Natural killer cell (primary cell): ENCODE data around the gene RCE1. TPM values are rescaled to one million over a fixed set of nuclear protein-coding genes. Genes with fewer than 3 reads are reported as not detected.

Source experiments
- ATAC-seq, 3 donors: fragments of 150-1000 bp in 2 of 3; fragments of 200-7000 bp in 1 of 3; cut with Tn5 transposase; 1 replicate in 1 of 3; 2 replicates in 2 of 3; pipeline ENCODE4 v1.10.0; 2021; ENCODE audit warnings: mild to moderate bottlenecking in 2 of 3, moderate library complexity in 2 of 3
- DNase-seq, 2 donors: peaks; one replicate each; pipeline versions ENCODE4 v3.0.0 to v3.0.0-alpha.2; 2013 to 2021; ENCODE audit warnings: mixed read lengths in 1 of 2
- H3K27ac ChIP-seq: one replicate; pipeline ENCODE4 v1.5.1; 2013; ENCODE audit warnings: mild to moderate bottlenecking, low read length
- H3K27me3 ChIP-seq: one replicate; pipeline ENCODE4 v1.6.1; 2013; ENCODE audit warnings: low read length; ENCODE audit not compliant: control insufficient read depth, insufficient read depth
- H3K36me3 ChIP-seq: one replicate; pipeline ENCODE4 v1.6.1; 2013; ENCODE audit warnings: low read length; ENCODE audit not compliant: control insufficient read depth, insufficient read depth
- H3K4me1 ChIP-seq: one replicate; pipeline ENCODE4 v1.6.1; 2013; ENCODE audit warnings: low read length; ENCODE audit not compliant: control insufficient read depth, insufficient read depth
- H3K4me3 ChIP-seq: one replicate; pipeline ENCODE4 v1.5.1; 2013; ENCODE audit warnings: low read length
- H3K9me3 ChIP-seq: one replicate; pipeline ENCODE4 v1.6.1; 2013; ENCODE audit warnings: low read length; ENCODE audit not compliant: control insufficient read depth, insufficient read depth
- H3K27ac Mint-ChIP-seq, 2 donors: one replicate each; pipeline ENCODE4 v1.8.0; 2022; ENCODE audit warnings: mild to moderate bottlenecking in 2 of 2, mixed read lengths in 2 of 2, moderate library complexity in 1 of 2
- H3K27me3 Mint-ChIP-seq, 2 donors: one replicate each; pipeline ENCODE4 v1.8.0; 2022; ENCODE audit warnings: low read depth in 2 of 2, mixed read lengths in 2 of 2
- H3K36me3 Mint-ChIP-seq: one replicate; pipeline ENCODE4 v1.8.0; 2022; ENCODE audit warnings: mixed read lengths
- H3K4me1 Mint-ChIP-seq, 2 donors: one replicate each; pipeline ENCODE4 v1.8.0; 2022; ENCODE audit warnings: mixed read lengths in 2 of 2
- H3K4me3 Mint-ChIP-seq: one replicate; pipeline ENCODE4 v1.8.0; 2022; ENCODE audit warnings: mild to moderate bottlenecking, moderate library complexity, mixed read lengths
- H3K9me3 Mint-ChIP-seq, 2 donors: one replicate each; pipeline ENCODE4 v1.8.0; 2022; ENCODE audit warnings: mixed read lengths in 2 of 2
- WGBS: methylation state at CpG from one replicate; pipeline ENCODE4 v1.1.7; 2013; ENCODE audit warnings: missing lambda C conversion rate; ENCODE audit not compliant: insufficient coverage; 5-methylcytosine and 5-hydroxymethylcytosine counted together
- intact Hi-C: fragments of 100-400 bp; cut with micrococcal nuclease; formaldehyde crosslinking; loops from one replicate; pipeline ENCODE4 v1.14.2; 2022
- total RNA-seq, 4 donors: library from RNA; stranded (reverse); fragments of 120-200 nt in 1 of 4; gene quantifications; one replicate each; pipeline versions ENCODE4 v1.2.3 to v1.2.4, GENCODE V29; 2013 to 2022
- TF ChIP-seq, protein P1 (sequence below): fragments of 200-600 bp; IDR thresholded peaks from one replicate; pipeline ENCODE4 v1.8.0; 2022; ENCODE audit warnings: antibody characterized with exemption

The RCE1 gene
- total RNA-seq, 3 donors from 2014 or later (not counting 1 experiment from before 2014, with no cell fraction given), result 41.3 to 47.0 (median 41.7) TPM

DNA sequence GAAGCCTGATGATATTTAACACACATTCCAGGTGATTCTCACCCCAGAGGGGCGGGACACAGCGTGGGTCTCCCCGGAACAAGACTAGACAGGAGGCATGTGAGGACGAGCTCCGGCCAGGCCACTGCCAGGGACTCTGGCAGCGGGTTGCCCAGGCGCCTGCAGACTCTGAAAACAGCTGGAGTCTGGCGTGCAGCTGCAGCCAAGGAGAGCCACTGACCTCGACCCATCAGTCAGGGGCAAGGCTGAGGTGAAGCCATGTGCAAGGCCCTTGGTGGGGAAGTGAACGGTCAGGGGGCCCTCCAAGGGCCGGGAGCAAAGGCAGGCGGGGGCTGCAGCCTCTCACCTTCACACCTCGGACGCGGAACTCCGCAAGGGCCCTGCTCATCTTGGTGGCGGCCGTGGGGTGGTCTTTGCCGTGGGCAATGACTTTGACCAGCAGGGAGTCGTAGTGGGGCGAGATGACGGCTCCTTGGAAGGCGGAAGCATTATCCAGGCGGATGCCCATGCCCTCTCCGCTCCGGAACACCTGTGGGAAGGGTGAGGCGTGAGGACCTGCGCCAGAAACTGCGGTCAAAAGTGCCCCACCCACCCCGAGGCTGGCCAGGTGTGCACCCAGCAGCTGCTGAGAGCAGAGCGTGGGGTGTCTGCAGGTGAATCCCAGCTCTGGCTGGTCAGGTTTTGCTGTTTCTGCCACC lies 20.3 kb downstream of the RCE1 start:
- ATAC-seq, result no peak
- Histone ChIP-seq H3K4me3 (no peak overlapping the region), H3K36me3 (no peaks in the 10 kb centered on the region), H3K9me3 (no peaks in the 10 kb centered on the region), H3K27ac (no peak overlapping the region), H3K4me1 (peaks cover 3% of the 10 kb centered on the region), H3K27me3 (no peaks in the 10 kb centered on the region)
- H3K36me3 Mint-ChIP-seq, result no peaks in the 10 kb centered on the region
- TF ChIP-seq, protein P1, sequence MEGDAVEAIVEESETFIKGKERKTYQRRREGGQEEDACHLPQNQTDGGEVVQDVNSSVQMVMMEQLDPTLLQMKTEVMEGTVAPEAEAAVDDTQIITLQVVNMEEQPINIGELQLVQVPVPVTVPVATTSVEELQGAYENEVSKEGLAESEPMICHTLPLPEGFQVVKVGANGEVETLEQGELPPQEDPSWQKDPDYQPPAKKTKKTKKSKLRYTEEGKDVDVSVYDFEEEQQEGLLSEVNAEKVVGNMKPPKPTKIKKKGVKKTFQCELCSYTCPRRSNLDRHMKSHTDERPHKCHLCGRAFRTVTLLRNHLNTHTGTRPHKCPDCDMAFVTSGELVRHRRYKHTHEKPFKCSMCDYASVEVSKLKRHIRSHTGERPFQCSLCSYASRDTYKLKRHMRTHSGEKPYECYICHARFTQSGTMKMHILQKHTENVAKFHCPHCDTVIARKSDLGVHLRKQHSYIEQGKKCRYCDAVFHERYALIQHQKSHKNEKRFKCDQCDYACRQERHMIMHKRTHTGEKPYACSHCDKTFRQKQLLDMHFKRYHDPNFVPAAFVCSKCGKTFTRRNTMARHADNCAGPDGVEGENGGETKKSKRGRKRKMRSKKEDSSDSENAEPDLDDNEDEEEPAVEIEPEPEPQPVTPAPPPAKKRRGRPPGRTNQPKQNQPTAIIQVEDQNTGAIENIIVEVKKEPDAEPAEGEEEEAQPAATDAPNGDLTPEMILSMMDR, result no peak
- no peak for DNase-seq
- H3K27me3 Mint-ChIP-seq, result no peaks in the 10 kb centered on the region
- no peaks in the 10 kb centered on the region for H3K9me3 Mint-ChIP-seq
- 92% methylated on average over 31 of the region's 31 CpGs for WGBS
- no peak overlapping the region for H3K27ac Mint-ChIP-seq
- intact Hi-C loops, result no loop called here
- H3K4me3 Mint-ChIP-seq, result no peak overlapping the region
- H3K4me1 Mint-ChIP-seq, result peaks cover under 1% of the 10 kb centered on the region in 2 donors

DNA sequence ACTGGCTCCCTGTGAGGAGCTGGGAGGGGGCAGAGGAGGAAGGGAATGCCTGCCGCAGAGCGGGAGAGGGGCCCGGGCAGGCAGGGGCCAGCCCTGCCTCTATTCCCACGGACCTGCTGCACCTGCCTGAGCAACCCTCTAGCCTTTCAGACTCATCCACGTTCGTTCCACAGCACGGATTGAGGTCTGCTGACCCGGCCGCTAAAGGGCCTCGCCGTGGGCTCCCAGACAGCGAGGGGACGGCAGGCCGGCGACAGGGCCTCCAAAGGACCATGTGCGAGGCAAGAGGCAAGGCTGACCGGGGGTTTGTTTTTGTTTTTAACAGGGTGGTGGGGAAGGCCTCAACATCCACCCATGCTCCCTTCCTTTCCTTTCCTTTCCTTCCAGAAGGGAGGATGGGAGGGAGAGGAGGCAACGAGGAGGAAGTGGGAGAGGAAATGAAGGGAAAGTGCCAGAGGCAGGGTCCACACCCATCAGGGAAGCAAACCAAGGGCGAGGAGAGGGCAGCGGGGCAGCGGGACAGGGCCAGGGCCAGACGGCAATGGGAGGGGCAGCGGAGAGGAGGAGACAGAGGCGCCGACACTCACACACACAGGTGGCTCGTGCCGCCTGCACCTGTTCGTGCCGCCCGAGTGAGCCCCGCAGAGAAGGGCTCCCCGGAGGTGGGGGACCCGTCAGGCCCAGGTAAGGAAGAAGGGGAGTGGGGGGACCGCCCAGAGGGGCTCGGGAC lies 21.1 kb downstream of the RCE1 start:
- Histone ChIP-seq H3K36me3 (no peaks in the 10 kb centered on the region), H3K9me3 (no peaks in the 10 kb centered on the region), H3K4me1 (peaks cover 8% of the 10 kb centered on the region), H3K27ac (no peak overlapping the region), H3K27me3 (no peaks in the 10 kb centered on the region), H3K4me3 (no peak overlapping the region)
- ATAC-seq (no peak), DNase-seq (no peak)
- no peaks in the 10 kb centered on the region for H3K9me3 Mint-ChIP-seq
- H3K36me3 Mint-ChIP-seq, result no peaks in the 10 kb centered on the region
- TF ChIP-seq, protein P1, result no peak
- H3K4me3 Mint-ChIP-seq, result no peak overlapping the region
- WGBS, result 82% methylated on average over 33 of the region's 35 CpGs
- intact Hi-C loops, result no loop called here
- no peak overlapping the region for H3K27ac Mint-ChIP-seq
- no peaks in the 10 kb centered on the region for H3K27me3 Mint-ChIP-seq
- H3K4me1 Mint-ChIP-seq, result peaks cover 5% of the 10 kb centered on the region in 2 donors

DNA sequence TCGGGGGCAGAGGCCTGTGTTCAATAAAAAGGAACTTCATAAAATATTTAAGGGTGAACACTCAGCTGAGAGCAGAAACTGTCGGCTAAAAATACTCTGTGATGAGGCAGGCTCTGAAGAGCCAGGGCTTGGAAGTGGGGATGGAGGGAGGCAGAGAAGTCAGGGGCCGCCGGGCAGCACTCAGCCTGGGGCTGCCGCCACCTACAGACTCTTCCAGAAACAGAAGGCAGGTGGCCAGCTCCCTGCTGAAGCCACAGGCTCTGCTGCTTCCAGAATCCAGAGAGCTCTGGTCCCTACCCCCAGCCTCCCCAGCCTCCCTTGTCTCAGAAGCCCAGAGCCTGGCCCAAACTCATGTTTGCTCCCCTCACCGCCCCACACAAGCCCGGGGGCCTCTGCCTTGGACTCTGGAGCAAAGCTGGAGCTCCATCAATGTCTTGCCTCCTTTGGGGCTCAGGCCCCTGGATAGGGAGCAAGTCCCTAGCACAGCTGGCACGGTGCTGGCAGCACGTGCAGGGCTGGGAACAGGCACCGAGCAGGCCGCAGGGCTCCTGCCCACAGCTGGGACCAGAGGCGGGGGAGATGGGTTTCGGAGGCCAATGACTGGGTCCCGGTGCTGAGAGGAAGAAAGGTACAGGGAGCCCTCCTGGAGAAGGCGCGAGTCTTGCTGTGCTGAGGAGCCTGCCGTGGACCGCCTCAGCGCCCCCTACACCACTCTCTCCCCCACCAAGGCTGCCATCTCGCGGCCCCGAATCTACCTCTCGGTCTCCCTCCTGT lies 21.9 kb downstream of the RCE1 start:
- H3K27ac Mint-ChIP-seq, result no peak overlapping the region
- H3K4me3 Mint-ChIP-seq, result no peak overlapping the region
- DNase-seq (no peak), ATAC-seq (no peak)
- H3K4me1 Mint-ChIP-seq, result peaks cover 5% of the 10 kb centered on the region in 2 donors
- H3K27me3 ChIP-seq, result no peaks in the 10 kb centered on the region
- no peaks in the 10 kb centered on the region for H3K36me3 ChIP-seq
- peaks cover 8% of the 10 kb centered on the region for H3K4me1 ChIP-seq
- H3K27ac ChIP-seq, result no peak overlapping the region
- TF ChIP-seq, protein P1, result no peak
- H3K4me3 ChIP-seq, result no peak overlapping the region
- intact Hi-C loops, result no loop called here
- 92% methylated on average over 23 of the region's 23 CpGs for WGBS
- H3K27me3 Mint-ChIP-seq, result no peaks in the 10 kb centered on the region
- H3K9me3 ChIP-seq, result no peaks in the 10 kb centered on the region
- H3K36me3 Mint-ChIP-seq, result no peaks in the 10 kb centered on the region
- H3K9me3 Mint-ChIP-seq, result no peaks in the 10 kb centered on the region
